NCI-H2196 (cell line): ENCODE data around the gene CHMP2A.
A peak's percentile ranks its signal among the peaks of the same experiment; 100 is the strongest.
"Not testable (repeated sequence)": the region's sequence is repeated elsewhere in the genome, so short reads cannot be mapped to it uniquely, and the experiment has no call there.

Experiments
- DNase-seq: peaks from one replicate; lab custom pipeline; 2025; ENCODE audit not compliant: unreplicated experiment; lab: John Stamatoyannopoulos, UW

CHMP2A gene

DNA sequence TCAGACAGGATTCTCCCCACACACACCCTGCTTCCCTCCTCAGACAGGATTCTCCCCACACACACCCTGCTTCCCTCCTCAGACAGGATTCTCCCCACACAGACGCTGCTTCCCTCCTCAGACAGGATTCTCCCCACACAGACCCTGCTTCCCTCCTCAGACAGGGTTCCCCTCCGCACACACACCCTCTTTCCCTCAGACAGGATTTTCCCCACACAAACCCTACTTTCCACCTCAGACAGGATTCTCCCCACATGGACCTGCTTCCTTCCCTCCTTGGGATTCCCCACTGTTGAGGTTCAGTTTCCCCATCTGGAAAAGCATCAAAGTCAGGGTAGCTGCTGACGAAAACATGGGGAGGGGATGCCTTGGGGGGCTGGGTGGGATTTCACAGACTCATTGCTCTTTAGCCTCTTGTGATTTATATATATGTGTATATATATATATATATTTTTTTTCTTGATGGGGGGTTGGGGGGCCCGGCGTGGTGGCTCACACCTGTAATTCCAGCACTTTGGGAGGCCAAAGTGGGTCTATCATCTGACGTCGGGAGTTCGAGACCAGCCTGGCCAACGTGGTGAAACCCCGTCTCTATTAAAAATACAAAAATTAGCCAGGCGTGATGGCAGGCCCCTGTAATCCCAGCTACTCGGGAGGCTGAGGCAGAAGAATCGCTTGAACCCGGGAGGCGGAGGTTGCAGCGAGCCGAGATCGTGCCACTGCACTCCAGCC, 12.1 kb downstream of the CHMP2A start:
- DNase-seq = not testable (repeated sequence)

DNA sequence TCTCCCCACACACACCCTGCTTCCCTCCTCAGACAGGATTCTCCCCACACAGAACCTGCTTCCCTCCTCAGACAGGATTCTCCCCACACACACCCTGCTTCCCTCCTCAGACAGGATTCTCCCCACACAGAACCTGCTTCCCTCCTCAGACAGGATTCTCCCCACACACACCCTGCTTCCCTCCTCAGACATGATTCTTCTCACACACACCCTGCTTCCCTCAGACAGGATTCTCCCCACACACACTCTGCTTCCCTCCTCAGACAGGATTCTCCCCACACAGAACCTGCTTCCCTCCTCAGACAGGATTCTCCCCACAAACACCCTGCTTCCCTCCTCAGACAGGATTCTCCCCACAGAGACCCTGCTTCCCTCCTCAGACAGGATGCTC, 15.7 kb downstream of the CHMP2A start:
- DNase-seq = not testable (repeated sequence)

DNA sequence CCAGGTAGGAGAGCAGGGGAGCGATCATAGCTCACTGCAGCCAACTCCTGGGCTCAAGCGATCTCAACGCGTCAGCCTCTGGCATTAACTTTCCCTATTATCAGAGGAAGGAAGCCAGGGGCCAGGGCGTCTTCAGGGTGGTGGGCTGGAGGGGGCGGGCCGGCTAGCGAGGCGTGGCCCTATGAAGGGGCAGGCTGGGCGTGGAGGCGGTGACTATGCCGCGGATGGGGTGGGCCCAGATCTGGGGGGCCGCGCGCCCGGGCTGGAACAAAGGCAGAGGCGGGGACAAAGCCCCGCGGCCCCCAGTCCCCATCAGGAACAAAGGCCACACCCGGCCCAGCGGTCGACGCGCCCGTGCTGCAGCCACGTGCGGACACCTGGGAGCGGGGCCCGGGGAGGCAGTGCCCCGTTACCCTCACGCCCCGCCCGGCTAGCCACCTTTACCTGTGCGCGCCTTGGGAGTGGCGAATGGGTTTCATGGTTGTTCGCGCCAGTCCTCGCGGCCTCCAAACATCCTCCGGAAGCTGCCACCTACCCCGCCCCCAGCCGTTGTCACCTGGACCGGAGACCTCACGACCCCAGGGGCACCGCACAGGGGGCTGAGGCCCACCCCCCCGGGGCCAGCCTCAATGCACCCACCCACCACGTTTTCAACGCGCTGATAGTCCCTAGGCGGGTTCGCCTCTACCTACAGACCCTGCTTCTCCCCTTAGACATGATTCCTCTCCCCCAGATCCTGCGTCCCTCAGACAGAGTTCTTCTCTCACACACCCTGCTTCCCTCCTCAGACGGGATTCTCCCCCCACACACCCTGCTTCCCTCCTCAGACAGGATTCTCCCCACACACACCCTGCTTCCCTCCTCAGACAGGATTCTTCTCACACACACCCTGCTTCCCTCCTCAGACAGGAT, 16.4 kb downstream of the CHMP2A start:
- no peak for DNase-seq

DNA sequence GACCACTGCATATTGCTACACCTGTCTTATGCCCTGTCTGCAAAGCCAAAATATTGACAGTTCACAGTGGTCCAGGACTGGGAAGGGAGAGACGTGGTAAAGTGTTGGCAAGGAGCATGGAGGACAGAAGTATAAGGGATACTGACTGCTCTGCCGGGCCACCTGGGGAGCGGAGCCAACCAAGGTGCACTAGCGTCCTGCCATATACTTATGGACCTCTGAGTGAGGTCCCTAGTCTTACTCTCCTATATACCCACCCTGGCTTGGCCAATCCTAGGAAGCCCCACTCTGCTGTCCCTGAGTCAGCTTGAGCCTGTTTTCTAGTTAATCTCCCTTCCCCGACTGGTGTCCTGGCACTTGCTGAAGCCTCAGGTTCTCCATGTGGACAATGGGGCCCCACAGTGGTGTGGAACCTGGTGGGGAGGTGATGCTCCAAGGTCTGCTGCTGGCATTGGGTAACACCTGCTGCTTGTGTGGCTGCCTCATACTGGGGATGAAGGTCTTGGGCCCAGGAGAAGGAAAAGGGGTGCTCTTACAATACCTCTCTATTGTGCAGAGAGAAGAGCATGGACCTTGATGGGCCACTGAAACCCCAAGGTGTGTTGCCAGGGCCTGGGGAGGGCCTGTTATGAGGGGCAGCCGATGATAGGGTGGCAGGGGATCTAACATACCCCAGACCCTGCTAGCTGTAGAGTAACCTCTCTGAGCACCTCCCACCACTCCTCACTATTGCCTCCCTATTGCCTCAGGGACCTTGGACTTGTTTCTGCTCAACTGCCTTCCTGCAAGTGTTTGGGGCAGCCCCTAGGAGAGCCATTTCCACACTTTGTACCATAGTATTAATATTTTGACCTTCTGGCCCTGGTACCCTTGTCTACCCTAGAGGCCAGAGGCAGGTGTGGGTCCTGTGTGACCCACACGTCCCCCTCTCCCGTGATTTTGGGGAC, 17.8 kb downstream of the CHMP2A start:
- no peak for DNase-seq

DNA sequence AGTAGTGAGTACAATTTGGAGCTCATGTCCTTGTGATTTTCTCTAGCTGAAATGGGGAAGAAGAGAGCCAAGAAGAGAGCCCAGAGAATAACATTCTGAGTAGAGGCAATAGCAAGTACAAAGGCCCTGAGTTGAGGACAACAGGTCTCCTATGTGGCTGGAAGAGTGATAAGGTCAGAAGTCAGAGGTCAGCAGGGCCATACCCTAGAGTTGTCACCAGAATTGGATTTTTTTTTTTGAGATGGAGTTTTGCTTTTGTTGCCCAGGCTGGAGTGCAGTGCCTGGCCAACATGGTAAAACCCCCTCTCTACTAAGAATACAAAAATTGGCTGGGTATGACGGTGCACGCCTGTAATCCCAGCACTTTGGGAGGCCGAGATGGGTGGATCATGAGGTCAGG, 19.0 kb downstream of the CHMP2A start:
- DNase-seq = no peak

DNA sequence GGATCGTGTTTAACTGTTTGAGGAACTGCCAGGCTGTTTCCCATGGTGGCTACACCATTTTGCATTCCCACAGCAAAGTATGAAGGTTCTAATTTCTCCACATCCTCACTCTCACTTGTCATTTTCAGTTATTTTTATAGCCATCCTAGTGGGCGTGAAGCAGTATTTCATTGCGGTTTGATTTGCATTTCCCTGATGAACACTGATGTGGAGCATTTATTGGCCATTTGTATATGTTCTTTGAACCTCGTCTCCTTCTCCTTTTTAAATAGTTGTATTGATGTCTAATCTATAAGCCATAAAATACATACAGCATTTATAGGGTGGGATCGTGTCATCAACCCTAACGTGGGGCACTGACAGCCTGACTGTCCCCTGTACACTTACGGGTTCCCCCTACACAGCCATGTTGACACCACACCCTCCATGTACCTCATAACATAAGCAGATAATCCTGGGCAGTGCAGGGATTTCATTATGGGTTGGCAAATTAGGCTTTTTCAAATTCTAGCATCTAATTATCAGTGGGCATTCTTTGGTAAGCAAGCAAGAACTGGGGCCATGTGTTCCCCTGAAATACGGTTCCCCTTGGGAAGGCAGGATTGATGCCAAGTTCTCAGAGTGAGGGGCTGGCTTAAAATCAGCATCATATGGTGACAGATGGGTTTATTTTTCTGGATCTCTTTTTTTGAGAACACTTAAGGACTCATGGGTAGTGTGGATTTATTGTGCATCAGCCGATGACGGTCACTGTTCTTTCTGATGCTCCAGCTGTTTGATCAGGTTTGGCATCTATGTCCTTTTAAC, 23.7 kb downstream of the CHMP2A start:
- no peak for DNase-seq

DNA sequence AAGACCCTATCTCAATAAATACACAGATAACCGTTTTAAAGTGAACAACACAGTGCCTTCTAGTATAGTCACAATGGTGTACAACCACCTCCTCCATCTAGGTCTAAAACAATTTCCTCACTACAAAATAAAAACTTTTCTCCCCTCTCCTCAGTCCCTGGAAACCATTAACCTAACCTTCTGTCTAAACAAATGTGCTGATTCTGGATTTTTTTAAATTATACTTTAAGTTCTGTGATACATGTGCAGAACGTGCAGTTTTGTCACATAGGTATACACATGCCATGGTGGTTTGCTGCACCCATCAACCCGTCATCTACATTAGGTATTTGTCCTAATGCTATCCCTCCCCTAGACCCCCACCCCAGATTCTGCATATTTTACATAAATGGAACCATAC, 25.5 kb downstream of the CHMP2A start:
- DNase-seq = no peak

DNA sequence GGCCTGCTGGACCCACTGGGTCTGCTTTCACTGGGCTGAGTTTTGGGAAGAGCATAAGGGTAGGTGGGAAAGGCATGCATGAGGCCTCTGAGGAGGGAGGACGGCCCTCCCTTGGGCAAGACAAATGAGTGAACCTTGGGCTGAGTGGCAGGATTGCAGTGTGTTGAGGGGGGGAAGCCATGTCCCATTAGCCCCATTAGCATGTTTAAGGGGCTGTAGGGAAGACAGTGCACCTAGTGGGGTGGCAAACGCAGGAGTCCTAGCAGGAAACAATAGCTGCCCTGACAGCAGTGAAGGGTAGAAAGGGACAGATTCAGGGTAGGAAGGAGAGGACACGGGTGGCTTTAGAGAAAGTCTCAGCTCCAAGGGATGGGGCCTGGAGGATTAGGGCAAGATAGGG, 32.2 kb downstream of the CHMP2A start:
- DNase-seq = no peak

DNA sequence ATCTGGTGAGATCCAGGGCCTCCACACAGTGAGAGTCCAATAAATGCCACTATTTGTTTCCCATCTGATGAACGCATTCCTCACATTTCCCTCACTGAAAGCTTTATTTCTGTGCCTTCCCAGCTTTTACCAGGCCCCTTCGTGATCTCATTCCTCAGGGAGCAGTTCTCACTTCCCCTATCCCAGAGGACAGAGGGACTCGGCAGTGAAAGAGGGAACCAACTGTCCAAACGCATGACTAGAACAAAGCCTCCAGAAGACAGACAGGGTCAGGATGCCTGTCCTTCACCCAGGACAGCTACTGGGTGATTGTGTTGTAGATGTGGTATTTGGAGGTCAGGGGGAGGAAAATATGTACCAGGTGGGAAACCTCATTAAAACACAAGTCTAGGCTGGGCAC, 33.3 kb downstream of the CHMP2A start:
- DNase-seq = no peak

DNA sequence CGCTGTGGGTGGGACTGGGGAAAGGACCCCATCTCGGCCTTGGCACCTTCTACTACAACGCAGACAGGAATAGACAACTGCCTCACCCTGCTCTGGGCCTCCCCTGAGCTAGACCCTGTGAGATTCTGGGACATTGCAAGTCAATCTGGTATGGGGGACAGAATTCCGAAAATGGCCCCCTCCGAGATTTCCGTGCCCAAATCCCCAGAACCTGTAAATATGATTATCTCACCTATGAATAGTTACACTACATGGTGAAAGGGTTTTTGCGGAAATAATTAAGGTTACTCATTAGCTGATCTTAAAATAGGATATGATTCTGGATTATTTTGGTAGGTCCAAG, 34.7 kb downstream of the CHMP2A start:
- no peak for DNase-seq

DNA sequence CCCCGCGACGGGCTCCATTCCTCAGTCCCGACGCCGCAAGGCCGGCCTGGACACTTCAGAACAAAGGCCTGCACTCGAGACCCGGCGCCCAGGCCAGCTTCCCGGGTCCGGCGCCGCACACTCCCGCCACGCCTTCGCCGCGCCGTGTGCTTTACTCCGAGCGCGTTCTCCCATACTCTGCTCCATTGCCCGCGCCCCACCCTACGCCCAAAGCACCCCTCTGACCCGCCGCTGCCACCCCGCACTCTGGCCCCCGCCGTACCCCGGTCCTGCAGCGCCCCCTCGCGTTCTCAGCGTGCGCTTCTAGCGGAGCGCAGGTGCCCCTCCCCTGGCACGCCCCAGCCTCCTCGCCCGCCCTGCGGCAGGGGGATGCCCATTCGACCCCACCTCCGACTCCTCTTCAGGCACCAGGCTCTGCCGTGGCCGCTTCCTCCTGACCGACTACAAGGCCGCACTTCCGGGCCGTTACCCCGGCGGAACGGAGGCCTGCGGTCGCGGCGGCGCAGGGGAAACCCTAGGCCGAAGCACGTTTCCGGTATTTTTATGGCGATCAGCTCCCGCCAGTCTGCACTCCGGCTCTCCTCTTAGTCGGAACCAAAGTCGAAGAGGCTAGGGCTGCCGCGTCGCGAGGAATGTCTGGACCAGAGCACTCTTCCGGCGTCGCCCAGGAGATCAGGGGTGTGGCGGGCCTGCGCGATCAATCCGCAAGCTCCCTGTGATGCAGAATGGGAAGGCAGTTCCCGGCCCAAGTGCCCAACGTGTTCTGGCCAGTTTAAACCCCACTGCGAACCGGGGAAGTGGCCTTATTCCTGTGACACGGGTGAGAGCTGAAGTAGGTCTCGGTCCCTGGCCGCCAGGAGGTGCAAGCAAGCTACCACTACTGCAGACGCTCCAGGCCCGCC, 35.3 kb downstream of the CHMP2A start, which contains the start of gene ZBTB45:
TSS of gene ZBTB45 (minus strand) at position 456 of the 902 bp plus-strand sequence. CDS start 2,137 bp downstream, outside the sequence.
- peak; percentile 96 for DNase-seq

DNA sequence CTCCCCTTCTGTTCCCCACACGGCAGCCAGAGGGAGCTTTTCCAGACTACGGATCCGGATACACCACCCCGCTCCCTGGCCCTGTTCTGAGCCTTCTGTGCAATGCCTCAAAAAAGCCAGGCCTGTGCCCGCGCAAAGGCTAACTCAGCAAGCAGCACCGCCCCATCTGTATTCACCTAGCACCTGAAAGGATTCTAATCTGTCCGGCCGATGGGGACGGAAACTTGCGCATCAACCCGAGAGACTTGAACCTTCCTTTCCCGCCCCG, 35.9 kb downstream of the CHMP2A start:
- peak; percentile 59 for DNase-seq

DNA sequence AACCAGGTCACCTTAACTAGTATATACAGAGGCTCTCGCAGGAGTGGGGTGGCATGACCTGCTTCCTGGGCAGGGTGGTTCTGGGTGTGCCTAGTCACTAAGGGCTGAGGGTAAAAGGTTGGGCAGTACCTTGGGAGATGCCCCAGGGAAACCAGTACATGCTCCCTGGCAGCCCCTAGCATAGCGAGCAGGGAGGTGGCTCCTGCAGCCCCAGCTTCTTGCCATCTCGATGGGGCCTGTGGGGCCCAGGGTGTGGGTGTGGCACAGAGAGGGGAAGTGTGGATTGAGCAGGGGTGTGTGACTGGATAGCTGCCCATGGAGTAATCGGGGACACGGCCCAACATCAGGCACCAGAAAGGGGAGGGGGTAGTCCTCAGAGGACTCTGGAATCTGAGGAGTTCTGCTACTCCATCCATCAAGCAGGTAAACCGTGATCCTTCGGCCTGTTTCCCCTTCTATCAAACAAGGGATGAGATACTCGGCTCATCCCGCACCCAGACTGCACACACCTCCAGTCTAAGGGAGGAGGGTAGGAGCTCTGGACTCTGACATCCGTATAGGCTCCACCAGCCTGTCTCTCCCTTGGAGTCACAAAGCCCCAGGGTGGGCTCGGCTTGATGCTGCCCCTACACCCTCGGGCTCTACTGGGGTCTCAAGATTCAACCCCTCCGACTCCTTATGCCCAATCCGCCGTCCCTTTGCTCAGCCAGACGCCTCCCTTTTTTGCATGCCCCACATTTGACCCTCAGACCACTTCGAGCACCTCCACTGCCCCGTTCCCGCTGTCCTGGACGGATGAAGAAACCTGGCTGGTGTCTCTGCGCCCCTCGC, 36.4 kb downstream of the CHMP2A start:
- DNase-seq = no peak

DNA sequence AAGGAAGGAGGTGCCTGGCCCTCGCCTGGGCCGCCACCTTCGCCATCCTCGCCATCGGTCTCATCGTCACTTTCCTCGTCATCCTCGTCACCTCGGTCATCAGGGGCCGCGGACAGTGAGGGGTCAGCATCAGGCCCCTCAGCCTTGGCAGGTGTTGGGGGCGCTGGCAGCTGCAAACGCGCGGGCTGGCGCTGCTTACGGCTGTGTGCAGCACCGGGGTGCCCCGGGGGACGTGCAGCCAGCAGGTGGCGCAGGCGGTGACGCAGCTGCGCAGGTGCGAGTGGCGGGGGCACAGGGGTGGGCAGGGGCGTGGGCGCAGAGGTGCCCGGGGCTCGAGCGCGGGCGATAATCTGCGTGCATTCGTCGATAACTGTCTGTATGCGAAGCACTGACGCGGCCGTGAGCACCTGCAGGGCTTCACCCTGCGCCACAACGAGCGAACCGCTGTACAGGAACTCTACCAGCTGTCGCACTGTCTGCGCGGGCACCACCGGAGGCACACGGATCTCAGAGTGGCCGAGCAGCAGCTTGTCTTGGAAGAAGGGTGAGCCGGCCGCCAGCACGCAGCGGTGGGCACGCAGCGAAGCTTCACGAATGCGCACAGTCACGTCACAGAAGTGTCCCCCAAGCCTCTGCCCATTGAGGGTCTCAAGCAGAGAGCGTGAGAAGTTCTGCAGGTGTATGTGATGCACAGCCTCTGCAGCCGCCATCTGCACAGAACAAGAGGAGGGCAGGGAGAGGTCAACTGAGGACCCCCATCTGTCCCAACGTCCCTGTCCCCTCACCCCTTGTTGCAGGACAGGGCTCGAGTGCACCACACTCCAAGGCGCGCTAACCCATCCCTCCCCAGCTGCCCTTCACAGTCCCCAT, 37.7 kb downstream of the CHMP2A start:
- DNase-seq = no peak

DNA sequence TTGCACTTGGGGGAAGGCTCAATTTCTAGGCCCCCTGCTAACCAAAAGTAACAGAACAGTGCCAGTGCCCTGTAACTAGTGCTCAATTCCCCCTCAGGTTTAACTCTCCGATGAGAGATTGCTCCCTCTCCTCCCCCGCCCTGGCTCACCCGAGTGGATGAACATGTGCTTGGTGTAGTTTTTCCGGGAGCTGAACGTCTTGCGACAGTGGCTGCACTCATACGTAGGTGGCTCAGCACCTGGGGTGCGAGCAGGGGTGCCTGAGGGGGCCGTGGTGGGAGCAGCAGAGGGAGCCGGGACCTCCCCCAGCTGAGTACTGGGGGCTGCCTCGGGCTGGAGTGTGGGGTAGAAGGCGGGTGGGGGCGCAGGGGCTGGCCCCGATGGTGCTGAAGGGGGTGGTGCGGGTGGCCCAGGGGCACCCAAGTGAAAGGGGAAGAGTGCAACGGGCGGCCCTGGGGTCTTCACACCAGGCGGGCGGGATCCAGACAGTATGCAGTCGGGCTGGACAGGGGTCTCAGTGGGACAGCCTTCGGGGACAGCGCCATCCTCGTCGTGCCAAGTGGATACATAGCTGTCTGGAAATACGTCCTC, 38.6 kb downstream of the CHMP2A start:
- DNase-seq = no peak

DNA sequence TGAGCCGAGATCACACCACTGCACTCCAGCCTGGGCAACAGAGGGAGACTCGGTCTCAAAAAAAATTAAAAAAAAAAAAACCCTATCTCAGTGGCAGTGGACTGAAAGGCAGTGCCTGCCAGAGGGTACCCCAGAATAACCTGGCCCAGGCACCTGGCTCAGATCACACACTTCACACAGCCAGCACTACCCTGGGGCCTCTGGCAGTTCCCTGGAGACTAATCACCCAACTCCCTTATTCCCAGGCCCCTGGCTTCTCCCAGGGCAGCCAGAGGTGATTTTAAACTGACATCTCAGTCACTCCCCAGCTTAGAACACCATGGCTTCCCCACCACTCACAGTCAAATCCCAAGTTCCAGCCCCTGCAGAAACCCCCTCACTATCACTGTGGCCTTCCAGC, 39.6 kb downstream of the CHMP2A start:
- DNase-seq = no peak

DNA sequence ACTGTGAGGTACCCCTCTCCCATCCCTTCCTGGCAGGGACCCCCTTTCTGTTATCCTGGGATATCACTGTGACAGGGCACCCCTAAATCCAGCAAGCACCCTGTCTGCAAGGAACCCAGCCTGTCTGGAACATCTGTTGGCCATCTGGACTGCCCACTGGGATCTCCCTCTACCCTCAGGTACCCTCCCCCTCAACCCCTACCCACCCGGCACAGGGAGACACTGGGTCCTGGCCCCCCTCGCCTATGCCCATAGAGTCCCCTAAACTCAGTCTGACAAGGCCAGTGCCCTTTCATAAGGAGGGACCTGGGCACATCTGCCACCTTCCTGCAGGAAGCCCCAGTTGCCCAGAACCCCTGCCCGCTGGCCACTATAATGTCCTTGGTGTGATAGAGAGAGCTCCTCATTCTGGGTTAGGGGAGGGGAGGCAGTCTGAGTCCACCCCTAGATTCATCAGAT, 40.3 kb downstream of the CHMP2A start:
- DNase-seq = no peak
